Measurements from ENCODE around the gene ANKRD13B.

ANKRD13B gene

GRCh38 chr17:29653995-29654714 is 61.2 kb downstream of the ANKRD13B start:
- no peak for DNase-seq

GRCh38 chr17:29655323-29655722 is 62.4 kb downstream of the ANKRD13B start:
- DNase-seq, result no peak

GRCh38 chr17:29659155-29659554 is 66.2 kb downstream of the ANKRD13B start:
- DNase-seq, result no peak

GRCh38 chr17:29661213-29661612 is 68.3 kb downstream of the ANKRD13B start:
- DNase-seq, result no peak

- no peak for DNase-seq
Observed at GRCh38 chr17:29663155-29663554, 70.2 kb downstream of the ANKRD13B start.
